Renal pelvis (tissue), 4 donors: ENCODE results near the gene POU2AF3. TPM values are rescaled to one million over a fixed set of nuclear protein-coding genes. Genes with fewer than 3 reads are reported as not detected.

Experiments
- DNase-seq: peaks from one replicate; pipeline ENCODE4 v3.0.0-alpha.2; 2013
- polyA plus RNA-seq, 3 donors: library from polyadenylated mRNA; unstranded; fragments of 120-200 nt; gene quantifications; one replicate each; pipeline ENCODE4 v1.2.1, GENCODE V29; 2013; ENCODE audit not compliant: insufficient read length in 3 of 3

POU2AF3 gene
- polyA plus RNA-seq, 3 donors = 8.9 to 9.7 (median 9.0) TPM

- DNase-seq = no peak
Measured at GRCh38 chr11:111352231-111352746, 53.9 kb downstream of the POU2AF3 start.

- DNase-seq = no peak
Measured at GRCh38 chr11:111352935-111353710, 54.8 kb downstream of the POU2AF3 start.

GRCh38 chr11:111353776-111354600 is 55.6 kb downstream of the POU2AF3 start:
- no peak for DNase-seq

GRCh38 chr11:111354601-111354891 is 56.2 kb downstream of the POU2AF3 start:
- DNase-seq = no peak

GRCh38 chr11:111355101-111355500 is 56.8 kb downstream of the POU2AF3 start:
- no peak for DNase-seq

GRCh38 chr11:111355956-111356659 is 57.8 kb downstream of the POU2AF3 start:
- no peak for DNase-seq

- DNase-seq = no peak
Measured at GRCh38 chr11:111356660-111357048, 58.3 kb downstream of the POU2AF3 start.

- no peak for DNase-seq
Measured at GRCh38 chr11:111357150-111358037, 59.0 kb downstream of the POU2AF3 start.

Other genes starting within 250 kb of the POU2AF3 start
- gene POU2AF2, start 52.8 kb upstream of the POU2AF3 start, polyA plus RNA-seq = not detected
- 1 to 10 TPM in 1 of 3 donors, under 1 TPM in 2; 0.55 to 1.6 (median 0.56) TPM for gene POU2AF1, start 80.7 kb downstream of the POU2AF3 start, polyA plus RNA-seq
- gene BTG4, start 213.8 kb downstream of the POU2AF3 start, polyA plus RNA-seq = not detected
- under 1 TPM; 0.06 to 0.09 (median 0.08) TPM for gene HOATZ, start 216.2 kb downstream of the POU2AF3 start, polyA plus RNA-seq
- gene LAYN, start 242.2 kb downstream of the POU2AF3 start, polyA plus RNA-seq = 1 to 10 TPM; 6.4 to 7.6 (median 7.1) TPM